HT1080 (cell line): ENCODE measurements around the gene AARSD1. TPM values are rescaled to one million over a fixed set of nuclear protein-coding genes. Genes with fewer than 3 reads are reported as not detected.
"Not testable (repeated sequence)": the region's sequence is repeated elsewhere in the genome, so short reads cannot be mapped to it uniquely, and the experiment has no call there.

Source experiments
- DNase-seq: peaks from one replicate; pipeline ENCODE4 v3.0.0-alpha.2; 2015; ENCODE audit warnings: low read depth
- polyA plus RNA-seq, 2 experiments: library from polyadenylated mRNA; depleted of rRNA; stranded (reverse); fragments of >200 nt; gene quantifications; 2 replicates each; pipeline ENCODE4 v1.2.3, GENCODE V29; 2015
- total RNA-seq: library from RNA; depleted of rRNA; stranded (reverse); fragments of >200 nt; shearing (Covaris generic); gene quantifications from 2 replicates; pipeline ENCODE4 v1.2.3, GENCODE V29; 2014; rRNA removed

Gene AARSD1
- total RNA-seq = 25.2 and 29.2 TPM in 2 replicates
- polyA plus RNA-seq (2015; cell fraction: cytosol; rRNA removed) = 28.9 and 32.2 TPM in 2 replicates
- polyA plus RNA-seq (2015; cell fraction: nucleus; rRNA removed) = 49.7 and 57.6 TPM in 2 replicates

GRCh38 chr17:42964161-42964932, at the start of gene AARSD1:
AARSD1 (minus strand) TSS chr17:42964454; CDS start chr17:42964440, 14 bp downstream.
- DNase-seq = peak; percentile 88

DNA sequence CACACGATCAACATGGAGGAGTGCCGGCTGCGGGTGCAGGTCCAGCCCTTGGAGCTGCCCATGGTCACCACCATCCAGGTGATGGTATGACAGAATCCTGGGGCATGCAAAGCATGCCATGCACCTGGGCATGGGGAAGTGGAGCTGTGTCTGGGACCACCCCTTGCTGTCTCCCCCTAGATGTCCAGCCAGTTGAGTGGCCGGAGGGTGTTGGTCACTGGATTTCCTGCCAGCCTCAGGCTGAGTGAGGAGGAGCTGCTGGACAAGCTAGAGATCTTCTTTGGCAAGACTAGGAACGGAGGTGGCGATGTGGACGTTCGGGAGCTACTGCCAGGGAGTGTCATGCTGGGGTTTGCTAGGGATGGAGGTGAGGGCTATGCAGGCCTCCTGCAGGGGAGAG, 49.0 kb upstream of the AARSD1 start:
- DNase-seq = no peak

GRCh38 chr17:43011728-43012472, 47.6 kb upstream of the AARSD1 start:
- DNase-seq = no peak

DNA sequence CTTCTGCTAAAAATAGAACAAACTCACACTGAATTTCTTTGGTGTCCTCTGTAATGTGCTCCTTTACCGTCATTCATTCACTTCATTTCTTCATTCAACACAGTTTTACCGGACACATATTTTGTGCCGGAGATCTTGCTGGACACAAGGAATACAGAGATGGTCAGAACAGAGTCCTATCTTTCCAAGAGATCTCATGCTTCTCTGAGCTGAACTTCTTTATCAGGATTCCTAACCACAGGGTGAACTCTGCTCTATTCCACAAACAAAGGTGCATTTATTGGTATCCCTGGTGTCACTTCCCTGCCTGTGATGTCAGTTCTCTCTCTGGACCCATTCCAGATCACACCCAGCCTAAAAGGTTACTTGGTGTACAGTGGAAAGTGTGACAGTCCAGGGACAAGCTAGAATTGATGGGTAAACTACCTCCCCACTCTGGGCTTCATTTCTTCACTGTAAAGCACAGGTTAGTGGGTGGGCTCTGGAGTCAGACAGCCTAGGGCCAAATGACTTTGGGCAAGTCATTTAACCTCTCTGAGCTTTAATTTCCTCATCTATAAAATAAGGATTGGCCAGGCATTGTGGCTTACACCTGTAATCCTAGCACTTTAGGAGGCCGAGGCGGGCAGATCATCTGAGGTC, 46.5 kb upstream of the AARSD1 start:
- no peak for DNase-seq

DNA sequence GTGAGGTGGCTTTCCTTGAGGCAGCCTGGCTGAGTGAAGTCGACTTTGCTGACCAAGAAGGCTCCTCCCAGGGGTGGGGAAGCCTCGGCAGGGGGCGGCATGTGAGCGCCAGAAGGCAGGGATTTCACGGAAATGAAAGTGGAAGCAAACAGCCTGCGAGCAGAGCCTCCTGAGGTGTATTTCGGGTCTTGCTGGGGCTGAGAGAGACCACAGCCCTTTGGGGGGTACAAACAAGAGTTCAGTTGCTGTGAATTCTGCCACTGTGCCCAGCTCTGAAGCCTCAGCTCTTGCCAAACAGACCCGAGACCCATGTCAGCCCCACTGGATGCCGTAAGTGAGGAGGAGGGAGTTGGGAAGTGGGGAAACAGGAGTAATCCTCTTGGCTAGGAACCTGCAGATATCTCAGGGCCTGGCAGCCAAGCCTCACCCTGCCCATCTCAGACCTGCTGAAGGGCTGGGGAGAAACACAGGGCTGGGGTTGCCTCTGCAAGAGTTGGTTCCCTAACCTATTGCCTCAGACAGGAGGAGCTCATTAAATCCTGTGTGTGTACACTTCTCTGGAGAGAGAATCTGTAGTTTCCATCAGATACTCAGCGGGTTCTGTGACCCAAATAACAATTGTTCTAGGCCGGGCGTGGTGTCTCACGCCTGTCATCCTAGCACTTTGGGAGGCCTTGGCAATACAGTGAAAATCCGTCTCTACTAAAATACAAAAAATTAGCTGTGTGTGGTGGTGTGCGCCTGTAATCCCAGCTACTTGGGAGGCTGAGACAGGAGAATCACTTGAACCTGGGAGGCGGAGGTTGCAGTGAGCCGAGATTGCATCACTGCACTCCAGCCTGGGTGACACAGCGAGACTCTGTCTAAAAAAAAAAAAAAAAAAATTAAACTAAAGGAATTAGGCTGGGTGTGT, 42.6 kb upstream of the AARSD1 start, which contains the start of gene IFI35:
IFI35 (plus strand) TSS at position 146 of the 913 bp plus-strand sequence; CDS start at position 310, 164 bp downstream.
- DNase-seq = peak; percentile 82

- DNase-seq = peak; percentile 80
Observed at GRCh38 chr17:43003542-43004172, 39.4 kb upstream of the AARSD1 start.

- DNase-seq = not testable (repeated sequence)
Observed at GRCh38 chr17:43000894-43001293, 36.6 kb upstream of the AARSD1 start.

GRCh38 chr17:42999003-42999525, 34.8 kb upstream of the AARSD1 start:
- DNase-seq = no peak

DNA sequence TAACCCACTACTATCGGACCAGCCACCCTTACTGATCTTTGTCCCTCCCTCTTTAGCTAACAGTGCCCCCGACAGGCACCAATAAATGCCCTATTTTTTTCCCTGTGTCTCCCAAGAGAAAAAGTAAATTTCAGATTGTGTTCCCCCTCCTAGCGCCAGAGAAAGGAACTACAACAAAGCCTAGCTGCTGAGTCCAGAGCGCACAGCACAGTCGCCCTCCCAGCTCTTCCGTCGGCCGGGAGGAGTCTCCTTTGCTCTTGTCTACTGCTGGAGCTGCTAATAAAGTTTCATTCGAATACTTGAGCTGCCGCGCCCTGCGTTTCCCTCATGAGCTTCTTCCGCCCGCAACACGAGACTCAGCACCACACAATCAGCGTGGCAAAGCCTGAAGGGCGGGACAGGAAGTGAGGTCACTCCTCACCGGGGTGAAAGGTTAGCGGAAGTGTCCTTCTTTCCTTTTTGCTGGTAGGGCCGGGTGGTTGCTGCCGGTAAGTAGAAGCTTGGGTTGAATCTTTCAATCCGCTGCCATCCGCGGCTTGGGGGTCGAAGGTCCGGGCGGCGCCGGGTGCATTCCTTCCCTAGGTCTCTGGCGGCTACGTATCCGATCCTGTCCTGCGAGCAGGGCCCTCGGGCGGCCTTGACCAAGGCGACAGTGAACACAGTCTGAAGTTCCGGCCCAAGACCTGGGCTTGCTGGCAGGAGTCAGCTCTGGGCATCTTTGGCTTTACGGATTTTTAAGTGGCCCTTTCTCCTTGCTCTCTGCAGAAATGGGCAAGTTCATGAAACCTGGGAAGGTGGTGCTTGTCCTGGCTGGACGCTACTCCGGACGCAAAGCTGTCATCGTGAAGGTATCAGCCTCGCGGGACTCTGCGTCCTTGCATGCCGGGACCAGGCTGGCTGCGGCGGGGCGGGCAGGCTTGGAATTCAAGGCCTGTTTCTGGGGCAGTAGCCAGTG, 34.0 kb upstream of the AARSD1 start, which contains the start of gene RPL27:
RPL27 (plus strand) TSS at position 436 of the 955 bp plus-strand sequence; CDS start at position 768, 332 bp downstream.
- DNase-seq = peak; percentile 100

DNA sequence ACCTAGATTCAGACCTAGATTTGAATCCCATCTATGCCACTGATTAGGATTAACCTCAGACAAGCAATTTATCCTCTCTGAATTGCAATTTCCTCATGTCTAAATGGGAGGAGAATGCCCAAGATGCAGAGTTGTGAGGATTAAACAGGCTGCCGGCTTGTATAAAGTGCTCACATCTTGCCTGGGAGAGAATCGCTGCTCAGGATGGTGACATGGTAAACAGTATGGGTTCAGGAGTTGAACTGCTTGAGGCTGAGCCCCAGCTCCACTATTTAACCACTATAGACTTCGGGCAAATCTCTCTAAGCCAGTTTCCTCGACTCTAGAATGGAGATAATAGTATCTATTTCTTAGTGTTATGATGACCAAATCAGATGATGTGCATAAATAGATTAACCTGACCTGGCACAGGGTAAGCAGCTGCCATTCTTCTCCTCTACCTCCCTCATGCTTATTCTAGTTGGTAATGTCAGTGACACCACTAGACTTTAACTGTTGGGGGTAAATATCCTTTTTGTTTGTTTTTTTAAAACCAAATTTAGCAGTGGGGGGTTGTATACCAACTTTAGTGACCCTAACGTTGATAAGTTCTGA, 33.2 kb upstream of the AARSD1 start:
- no peak for DNase-seq

DNA sequence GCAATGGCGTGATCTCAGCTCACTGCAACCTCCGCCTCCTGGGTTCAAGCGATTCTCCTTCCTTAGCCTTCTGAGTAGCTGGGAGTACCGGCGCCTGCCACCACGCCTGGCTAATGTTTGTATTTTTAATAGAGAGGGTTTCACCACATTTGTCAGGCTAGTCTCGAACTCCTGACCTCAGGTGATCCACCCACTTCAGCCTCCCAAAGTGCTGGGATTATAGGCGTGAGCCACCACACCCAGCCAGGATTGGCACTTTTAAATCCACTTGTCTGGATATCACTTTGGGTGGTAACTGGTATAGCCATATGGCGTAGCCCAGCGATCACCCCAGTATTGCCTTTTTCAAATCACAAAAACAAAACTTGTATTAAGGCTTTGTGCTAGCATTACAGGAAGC, 29.7 kb upstream of the AARSD1 start:
- DNase-seq = not testable (repeated sequence)

DNA sequence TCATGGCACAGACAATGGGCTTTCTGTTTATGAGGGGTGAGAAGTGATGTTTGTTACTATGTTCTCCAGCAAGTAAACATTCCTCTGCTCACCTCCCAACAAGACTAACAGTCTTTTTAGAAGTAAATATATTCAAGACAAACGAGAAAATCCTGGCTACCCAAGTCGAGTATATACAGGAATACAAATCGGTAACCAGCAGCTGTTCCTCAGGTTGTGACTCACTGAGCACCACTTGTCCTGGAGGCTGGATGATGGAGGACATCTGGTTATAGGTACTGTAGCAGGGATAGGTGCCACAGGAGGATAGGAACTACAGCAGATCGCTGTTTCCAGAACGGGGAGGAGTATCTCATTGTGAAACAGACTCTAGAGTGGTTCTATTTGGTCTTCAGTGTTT, 28.6 kb upstream of the AARSD1 start:
- DNase-seq = no peak

DNA sequence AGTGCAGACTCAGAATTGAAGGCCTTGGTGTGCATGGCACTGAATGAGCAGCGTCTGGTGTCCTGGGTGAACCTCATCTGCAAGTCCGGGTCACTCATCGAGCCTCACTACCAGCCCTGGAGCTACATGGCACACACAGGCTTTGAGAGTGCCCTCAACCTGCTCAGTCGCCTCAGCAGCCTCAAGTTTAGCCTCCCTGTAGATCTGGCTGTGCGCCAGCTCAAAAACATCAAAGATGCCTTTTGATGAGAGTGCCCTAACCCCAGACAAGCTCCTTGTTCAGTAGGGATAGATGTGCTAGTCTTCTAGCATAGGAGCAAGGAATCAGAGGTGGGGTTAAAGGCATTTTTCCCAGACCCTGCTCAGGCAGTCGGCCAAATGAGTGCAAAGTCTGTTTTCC, 27.2 kb upstream of the AARSD1 start:
- no peak for DNase-seq

GRCh38 chr17:42989726-42990652, 25.7 kb upstream of the AARSD1 start:
- peak; percentile 61 for DNase-seq

DNA sequence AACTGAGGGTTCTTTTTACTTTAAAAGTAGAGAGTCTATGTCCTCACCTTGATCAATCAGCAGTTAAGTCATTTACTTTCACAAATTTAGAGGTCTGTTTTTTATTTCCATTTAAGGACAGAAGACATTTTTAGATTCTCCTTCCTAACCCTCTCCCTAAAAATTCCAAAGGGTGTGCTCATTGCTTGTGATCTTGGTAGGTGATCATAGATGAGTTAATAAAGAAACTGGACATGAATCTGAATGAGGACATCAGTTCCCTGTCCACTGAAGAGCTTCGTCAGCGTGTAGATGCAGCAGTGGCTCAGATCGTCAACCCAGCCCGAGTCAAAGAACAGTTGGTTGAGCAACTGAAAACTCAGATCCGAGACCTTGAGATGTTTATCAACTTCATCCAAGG, 24.9 kb upstream of the AARSD1 start:
- no peak for DNase-seq

DNA sequence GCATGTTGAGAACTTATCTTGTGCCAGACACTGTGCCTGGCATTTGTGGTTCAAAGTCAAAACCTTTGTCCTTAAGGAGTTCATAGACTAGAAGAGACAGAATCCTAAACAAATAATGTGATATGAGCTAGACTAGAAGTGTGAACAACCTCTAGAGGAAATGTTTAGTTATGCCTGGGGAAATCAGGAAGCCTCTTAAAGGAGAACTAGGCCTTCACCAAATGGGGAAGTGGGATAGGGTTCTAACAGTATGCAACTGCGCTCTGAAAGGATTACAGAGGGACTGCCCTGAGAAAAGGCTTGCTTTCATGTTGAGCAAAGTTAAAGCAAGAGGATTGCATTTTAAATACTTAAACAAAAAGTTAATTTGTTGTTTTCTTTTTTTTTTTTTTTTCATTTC, 21.0 kb upstream of the AARSD1 start:
- DNase-seq = no peak

DNA sequence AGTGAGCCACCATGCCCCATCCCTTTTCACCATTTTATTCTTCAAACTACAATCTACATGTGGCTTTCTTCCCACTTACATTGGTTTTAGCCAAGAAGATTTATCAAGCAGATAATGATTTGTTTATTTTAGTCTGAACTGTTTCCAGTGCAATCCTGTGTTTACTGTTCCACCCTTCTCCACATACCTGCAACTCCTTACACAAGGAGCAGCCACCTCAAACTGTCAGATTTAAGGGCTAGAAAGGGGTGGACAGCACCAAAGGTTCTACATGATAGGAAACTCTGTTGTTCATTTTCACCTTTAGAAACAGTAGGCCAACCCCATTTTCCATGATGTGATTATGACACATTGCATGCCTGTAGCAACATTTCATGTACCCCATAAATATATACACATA, 18.0 kb upstream of the AARSD1 start:
- DNase-seq = no peak
